HG02870 (cell line): Measurements from ENCODE around the gene C8B.

ENCODE experiments used
- ATAC-seq: cut with Tn5 transposase; IDR thresholded peaks from one replicate; pipeline ENCODE4 v1.9.1; 2021; ENCODE audit warnings: mild to moderate bottlenecking, moderate library complexity; ENCODE audit not compliant: unreplicated experiment

Gene C8B

DNA sequence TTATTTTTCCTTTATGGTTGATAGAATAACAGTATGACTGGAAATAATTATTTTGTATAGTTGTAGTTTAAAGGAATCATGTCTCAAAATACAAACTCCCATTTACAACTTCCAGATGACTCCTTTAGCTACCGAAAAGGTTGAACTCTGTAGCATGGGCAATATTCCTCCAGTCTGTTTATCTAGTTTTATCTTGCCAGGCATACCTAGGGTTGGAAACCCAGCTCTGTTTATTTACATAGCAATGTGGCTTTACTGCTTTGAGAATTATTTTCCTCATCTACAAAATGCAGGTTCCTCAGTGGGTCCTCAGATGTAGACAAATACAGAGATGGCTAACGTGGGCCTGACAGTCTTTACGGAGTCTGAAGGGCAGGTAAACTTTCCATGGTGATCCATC, 60.1 kb downstream of the C8B start:
- ATAC-seq: no peak

DNA sequence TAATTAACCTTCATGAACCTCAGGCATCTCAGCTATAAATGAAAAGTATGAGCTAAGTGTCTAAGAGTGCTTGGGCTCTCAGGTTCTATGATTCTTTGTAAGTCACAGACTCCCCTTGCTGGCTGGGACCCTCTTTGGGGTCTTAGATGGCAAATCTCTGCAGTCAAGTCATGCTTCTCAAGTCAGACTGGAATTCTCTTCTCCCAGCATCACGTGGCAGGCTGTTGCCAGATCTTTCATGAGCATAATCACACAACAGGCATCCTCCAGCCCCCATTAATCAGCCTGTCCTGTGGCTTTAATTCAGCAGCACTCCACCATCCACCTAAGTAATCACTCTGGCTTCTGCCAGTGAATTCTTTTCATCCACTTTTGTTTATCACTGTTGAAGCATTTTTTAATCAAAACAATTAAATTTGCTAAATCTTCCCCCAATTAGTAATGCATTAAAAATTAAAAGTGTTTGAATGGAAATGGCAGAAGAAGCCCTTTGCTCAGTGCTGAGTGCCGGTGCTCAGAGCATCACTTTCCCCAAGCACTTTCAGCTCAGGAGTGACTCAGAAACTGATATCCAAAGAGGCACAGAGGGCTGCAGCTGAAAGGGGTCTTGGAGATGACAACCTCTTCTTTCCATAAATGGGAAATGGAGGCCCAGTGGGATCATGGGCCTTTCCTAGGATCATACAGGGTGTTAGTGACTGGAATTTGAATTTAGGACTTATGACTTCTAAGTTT, 61.0 kb downstream of the C8B start:
- no peak for ATAC-seq

DNA sequence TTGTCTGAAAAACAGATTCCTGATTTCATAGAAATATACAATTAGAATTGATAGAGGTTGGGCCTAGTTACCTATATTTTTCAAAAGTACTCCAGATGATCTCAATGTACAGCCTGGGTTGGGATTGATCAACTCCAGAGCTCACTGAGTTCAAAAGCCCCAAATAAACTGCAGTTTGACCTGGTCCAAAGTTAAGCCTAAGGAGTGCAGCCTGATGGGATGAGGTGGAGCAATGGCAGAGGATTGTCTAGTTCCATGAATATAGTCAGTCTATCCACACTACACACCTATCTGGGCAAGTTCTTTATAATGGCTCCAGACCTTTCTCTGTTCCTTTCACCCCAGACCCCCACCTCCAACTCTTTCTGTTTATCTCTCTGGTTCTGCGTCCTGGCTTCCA, 62.0 kb downstream of the C8B start:
- no peak for ATAC-seq

DNA sequence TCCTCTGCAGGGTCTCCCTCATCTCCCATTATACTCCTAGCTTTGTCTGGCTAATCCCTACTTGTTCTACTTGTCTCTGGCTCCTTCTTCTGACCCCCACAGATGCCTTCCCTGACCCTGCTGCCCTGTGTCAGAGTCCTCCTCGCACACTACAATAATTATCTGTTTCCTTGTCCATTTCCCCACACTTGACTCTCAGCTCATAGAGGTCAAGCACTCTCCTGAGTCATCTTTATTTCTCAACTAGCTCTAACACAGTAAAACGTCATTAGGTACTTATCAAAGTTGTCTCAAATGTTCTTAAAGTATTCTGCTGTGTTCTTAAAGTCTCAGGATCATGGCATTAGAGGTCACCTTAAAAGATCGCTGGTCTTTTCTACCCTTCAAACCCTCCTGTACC, 64.1 kb downstream of the C8B start:
- no peak for ATAC-seq

DNA sequence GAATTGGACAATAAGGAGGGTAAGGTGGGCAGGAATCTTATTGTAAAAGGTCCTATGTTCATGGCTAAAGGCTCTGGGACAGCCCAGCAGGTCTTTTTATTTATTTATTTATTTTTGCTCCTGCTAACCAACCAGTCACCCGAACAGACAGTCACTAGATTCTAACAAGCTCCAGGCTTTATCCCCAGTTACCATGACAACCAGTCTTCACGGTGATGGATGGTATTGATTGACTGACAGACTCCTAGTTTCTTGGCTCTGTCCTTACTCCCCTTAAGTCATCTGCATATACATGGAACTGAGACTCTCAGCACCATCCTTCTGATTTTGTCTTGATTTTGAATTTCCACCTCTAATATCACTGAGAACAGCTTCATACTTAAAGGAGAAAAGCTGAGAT, 66.9 kb downstream of the C8B start:
- ATAC-seq: no peak

DNA sequence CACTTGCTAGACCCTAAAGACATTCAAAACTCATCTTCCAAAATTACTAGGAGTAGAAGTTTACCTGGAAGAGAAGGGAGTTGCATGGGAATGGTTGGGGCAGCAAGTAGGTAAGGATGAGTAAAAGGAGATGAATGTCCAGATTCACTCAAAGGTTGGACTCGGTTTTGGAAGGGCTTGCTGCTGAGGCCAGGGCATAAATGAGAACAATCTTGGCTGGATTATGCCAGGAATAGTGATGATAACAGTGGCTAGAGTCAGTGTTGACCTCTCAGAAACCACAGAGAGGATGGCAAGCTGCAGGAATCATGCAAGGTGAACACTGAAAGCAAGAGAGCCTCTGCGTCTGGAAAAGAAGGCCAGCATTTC, 67.8 kb downstream of the C8B start:
- no peak for ATAC-seq

DNA sequence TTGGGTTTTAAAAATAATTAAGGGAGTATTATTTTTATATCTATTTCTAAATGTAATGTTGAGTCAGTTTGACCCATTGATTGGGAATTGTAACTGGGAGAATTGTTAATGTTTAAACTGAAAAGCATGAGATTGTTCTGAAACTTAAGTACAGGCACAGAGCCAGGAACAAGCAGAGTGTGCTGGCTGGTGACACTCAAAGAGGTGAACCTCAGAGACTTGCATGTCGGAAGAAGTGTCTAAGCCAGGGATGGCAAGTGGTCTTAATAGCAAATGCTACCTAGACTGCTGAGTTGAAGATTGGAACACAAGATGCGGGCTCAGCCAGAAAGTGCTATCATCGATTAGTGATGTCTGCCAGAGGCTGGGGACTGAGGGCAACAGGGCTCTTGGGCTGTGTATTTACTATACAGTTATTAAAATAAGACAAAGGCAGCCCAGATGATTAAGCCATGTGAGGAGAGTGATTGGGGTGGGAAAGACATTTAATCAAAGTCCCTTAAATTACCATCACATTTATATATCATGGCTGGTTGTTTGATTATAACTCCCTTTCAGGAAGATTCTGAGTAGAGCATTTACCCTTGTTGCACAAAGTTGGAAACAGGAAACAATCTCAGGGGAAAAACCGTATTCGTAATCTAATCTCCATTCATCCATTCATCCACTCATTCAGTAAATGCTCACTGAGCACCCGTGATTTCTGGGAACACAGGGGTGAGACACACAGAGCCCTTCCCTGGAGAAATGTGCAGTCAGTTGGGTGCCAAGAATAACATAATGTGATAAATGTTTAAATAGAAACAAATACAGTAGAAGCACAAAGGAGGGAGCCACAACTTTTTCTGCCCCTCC, 68.4 kb downstream of the C8B start:
- ATAC-seq: no peak

DNA sequence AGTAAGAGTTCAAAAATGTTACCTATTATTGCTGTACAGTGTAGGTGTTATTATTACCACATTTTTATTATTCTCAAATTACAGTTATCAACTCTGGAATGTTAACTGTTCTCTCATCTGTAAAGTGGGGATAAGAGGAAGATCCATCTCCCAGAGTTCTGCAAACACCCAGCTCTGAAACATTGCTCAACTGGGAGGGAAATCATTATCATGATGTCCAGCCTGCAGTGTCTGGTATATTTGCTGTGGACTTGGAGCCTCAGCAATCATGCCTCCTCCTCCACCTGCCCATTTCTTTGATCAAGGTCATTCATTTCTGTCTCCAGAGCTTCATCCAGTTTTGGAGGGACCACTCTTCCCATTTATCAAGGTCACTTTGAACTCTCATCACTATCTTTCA, 71.8 kb downstream of the C8B start:
- no peak for ATAC-seq

DNA sequence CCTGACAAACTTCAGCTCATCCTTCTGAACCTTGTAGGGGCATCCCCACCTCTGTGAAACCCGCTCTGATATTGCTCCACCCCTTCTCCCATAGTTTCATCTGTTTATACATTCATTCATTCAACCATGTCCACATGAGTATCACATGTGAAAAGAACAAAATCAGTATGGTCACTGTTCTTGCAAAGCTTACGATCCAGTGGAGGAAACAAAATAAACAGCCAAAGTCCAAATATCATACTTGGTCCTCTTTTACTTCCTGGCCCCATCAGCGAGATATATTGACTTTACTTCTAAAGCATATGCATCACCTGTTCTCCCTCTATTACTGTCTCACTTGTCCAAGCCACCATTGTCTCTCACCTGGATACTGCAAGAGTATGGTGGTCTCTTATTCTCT, 75.6 kb downstream of the C8B start:
- no peak for ATAC-seq

DNA sequence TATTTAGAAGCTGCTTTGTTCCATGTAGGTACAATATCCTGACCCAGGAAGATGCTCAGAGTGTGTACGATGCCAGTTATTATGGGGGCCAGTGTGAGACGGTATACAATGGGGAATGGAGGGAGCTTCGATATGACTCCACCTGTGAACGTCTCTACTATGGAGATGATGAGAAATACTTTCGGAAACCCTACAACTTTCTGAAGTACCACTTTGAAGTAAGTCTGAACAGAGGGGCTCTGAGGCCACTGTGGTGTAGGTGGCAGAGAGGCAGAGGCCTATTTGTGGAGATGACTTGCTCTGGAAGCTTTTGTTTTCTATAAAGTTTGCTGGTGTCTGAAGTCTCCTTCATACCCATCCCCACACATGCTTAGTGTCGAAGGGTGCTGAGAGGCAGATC, 84.4 kb downstream of the C8B start:
- no peak for ATAC-seq

DNA sequence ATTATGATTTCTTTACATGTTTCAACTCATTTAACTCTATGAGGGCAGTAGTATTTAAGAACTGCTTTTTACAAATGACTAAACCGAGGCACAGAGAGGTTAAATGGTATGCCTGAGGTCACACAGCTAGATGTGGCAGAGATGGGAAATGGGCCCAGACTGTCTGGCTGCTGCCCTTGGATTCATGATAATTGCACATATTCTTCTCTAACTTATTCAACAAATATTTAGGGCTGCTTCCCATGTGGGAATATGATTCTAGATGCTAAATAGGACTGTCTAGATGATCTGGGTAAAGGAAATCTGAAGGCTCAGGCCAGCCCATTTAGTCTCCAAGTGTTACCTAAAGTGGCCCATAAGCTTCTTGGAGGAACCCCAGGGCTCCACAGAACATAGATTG, 85.0 kb downstream of the C8B start:
- no peak for ATAC-seq
